ENCODE results near the gene TRPM2.
"Not testable (repeated sequence)": the region's sequence is repeated elsewhere in the genome, so short reads cannot be mapped to it uniquely, and the experiment has no call there.

Gene TRPM2

GRCh38 chr21:44479556-44480199, 126.3 kb downstream of the TRPM2 start:
- DNase-seq (ENCODE audit: low read depth) = peak; percentile 11
- TF ChIP-seq CTCF (conservative IDR thresholded peaks at IDR 0.05; ENCODE audit: low read length) = peak; percentile 56
- not testable (repeated sequence) for H3K4me3 ChIP-seq (ENCODE audit: low read length)

- no peak for DNase-seq (ENCODE audit: low read depth)
- no peak for TF ChIP-seq CTCF (conservative IDR thresholded peaks at IDR 0.05; ENCODE audit: low read length)
- H3K4me3 ChIP-seq (ENCODE audit: low read length) = no peak overlapping the region
These were observed 127.0 kb downstream of the TRPM2 start for GRCh38 chr21:44480200-44481053.

- DNase-seq (ENCODE audit: low read depth) = no peak
- no peak overlapping the region for H3K4me3 ChIP-seq (ENCODE audit: low read length)
- TF ChIP-seq CTCF (conservative IDR thresholded peaks at IDR 0.05; ENCODE audit: low read length) = no peak
These were observed 129.3 kb downstream of the TRPM2 start for GRCh38 chr21:44482581-44483287.

- TF ChIP-seq CTCF (conservative IDR thresholded peaks at IDR 0.05; ENCODE audit: low read length) = no peak
- no peak overlapping the region for H3K4me3 ChIP-seq (ENCODE audit: low read length)
- DNase-seq (ENCODE audit: low read depth) = peak; percentile 24
These were observed 130.1 kb downstream of the TRPM2 start for GRCh38 chr21:44483288-44484237.

GRCh38 chr21:44484498-44485253, 131.3 kb downstream of the TRPM2 start:
- no peak for TF ChIP-seq CTCF (conservative IDR thresholded peaks at IDR 0.05; ENCODE audit: low read length)
- no peak overlapping the region for H3K4me3 ChIP-seq (ENCODE audit: low read length)
- no peak for DNase-seq (ENCODE audit: low read depth)

- H3K4me3 ChIP-seq (ENCODE audit: low read length) = peak overlapping the region; percentile 53
- DNase-seq (ENCODE audit: low read depth) = peak; percentile 44
- peak; percentile 38 for TF ChIP-seq CTCF (conservative IDR thresholded peaks at IDR 0.05; ENCODE audit: low read length)
These were observed 131.9 kb downstream of the TRPM2 start for GRCh38 chr21:44485254-44485793.

Measured in AG10803 (cell line).